PFSK-1 (cell line): ENCODE measurements around the gene NPFF.

Experiments
- FOXP2 ChIP-seq: optimal IDR thresholded peaks from 2 replicates; pipeline ENCODE3; 2011; ENCODE audit warnings: borderline replicate concordance, control low read depth, inconsistent platforms; ENCODE audit not compliant: insufficient read depth; ENCODE audit errors: extremely low read length, extremely low read depth
- POLR2AphosphoS5 ChIP-seq: IDR thresholded peaks from 2 replicates; pipeline ENCODE4 v1.6.1; 2012; ENCODE audit warnings: low read depth, mild to moderate bottlenecking, control low read depth, low read length, moderate library complexity
- REST ChIP-seq, 2 experiments: IDR thresholded peaks; 2 replicates each; pipeline versions ENCODE4 v1.6.1 to v1.8.0; 2011 to 2012; ENCODE audit warnings: low read depth in 2 of 2, low read length in 2 of 2, control low read depth in 1 of 2, inconsistent platforms in 1 of 2, mild to moderate bottlenecking in 1 of 2, moderate library complexity in 1 of 2; ENCODE audit not compliant: insufficient read depth in 1 of 2
- TAF1 ChIP-seq: IDR thresholded peaks from 2 replicates; pipeline ENCODE4 v1.6.1; 2012; ENCODE audit warnings: low read length, control low read depth, borderline replicate concordance; ENCODE audit not compliant: insufficient read depth

DNA sequence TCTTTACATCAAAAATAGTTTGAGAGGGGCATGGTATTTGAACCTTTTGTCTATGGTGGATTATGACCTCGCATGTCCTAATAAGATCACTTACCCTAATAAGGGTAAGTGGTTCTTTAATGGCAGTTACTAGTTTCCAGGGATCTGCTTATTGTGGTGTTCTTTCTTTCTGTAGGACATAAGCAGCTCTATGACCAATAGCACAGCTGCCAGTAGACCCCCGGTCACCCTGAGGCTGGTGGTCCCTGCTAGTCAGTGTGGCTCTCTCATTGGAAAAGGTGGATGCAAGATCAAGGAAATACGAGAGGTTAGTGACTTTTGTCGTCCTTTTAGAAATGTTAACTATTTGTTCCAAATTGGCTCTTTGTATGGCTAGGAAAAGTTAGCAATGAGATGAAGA is 48.2 kb downstream of the NPFF start:
- TF ChIP-seq TAF1, result no peak
- no peak for TF ChIP-seq REST (IDR thresholded peaks at IDR 0.05; ENCODE audit: insufficient read depth in 1 of 2, low read depth in 2 of 2, low read length in 2 of 2)
- TF ChIP-seq FOXP2, result no peak
- TF ChIP-seq POLR2AphosphoS5, result no peak
